Fibroblast of villous mesenchyme (primary cell): ENCODE measurements around the gene FHL1. TPM values are rescaled to one million over a fixed set of nuclear protein-coding genes. Genes with fewer than 3 reads are reported as not detected.
"Not testable (repeated sequence)": the region's sequence is repeated elsewhere in the genome, so short reads cannot be mapped to it uniquely, and the experiment has no call there.

Source experiments
- DNase-seq: peaks from one replicate; pipeline ENCODE4 v3.0.0-alpha.2; 2010; ENCODE audit warnings: low read depth
- H3K4me3 ChIP-seq: 2 replicates; pipeline ENCODE4 v1.5.1; 2011; ENCODE audit warnings: low read depth, mild to moderate bottlenecking, low read length
- CTCF ChIP-seq: IDR thresholded peaks from 2 replicates; pipeline ENCODE4 v1.5.1; 2012; ENCODE audit warnings: low read depth, mild to moderate bottlenecking, low read length; ENCODE audit not compliant: insufficient read depth
- total RNA-seq: library from RNA; depleted of rRNA; stranded (reverse); fragments of >200 nt; gene quantifications from 2 replicates; pipeline ENCODE4 v1.2.3, GENCODE V29; 2012

Gene FHL1
- total RNA-seq, 1 donor: 104 TPM

- no peak overlapping the region for H3K4me3 ChIP-seq
- no peak for TF ChIP-seq CTCF
Measured at GRCh38 chrX:136158685-136159084, 11.4 kb downstream of the FHL1 start.

GRCh38 chrX:136159611-136160025 is 12.3 kb downstream of the FHL1 start:
- DNase-seq: no peak
- H3K4me3 ChIP-seq: no peak overlapping the region
- TF ChIP-seq CTCF: no peak

More at GRCh38 chrX:136158685-136159084, 11.4 kb downstream of the FHL1 start:
- DNase-seq: no peak

- H3K4me3 ChIP-seq: no peak overlapping the region
- TF ChIP-seq CTCF: peak; percentile 76
- DNase-seq: peak; percentile 53
Measured at GRCh38 chrX:136162827-136163570, 15.7 kb downstream of the FHL1 start.

- TF ChIP-seq CTCF: no peak
Measured at GRCh38 chrX:136163689-136164088, 16.4 kb downstream of the FHL1 start.

GRCh38 chrX:136165406-136165805 is 18.1 kb downstream of the FHL1 start:
- DNase-seq: no peak
- no peak overlapping the region for H3K4me3 ChIP-seq
- no peak for TF ChIP-seq CTCF

More at GRCh38 chrX:136163689-136164088, 16.4 kb downstream of the FHL1 start:
- H3K4me3 ChIP-seq: no peak overlapping the region
- no peak for DNase-seq

- peak; percentile 56 for DNase-seq
- peak; percentile 51 for TF ChIP-seq CTCF
- no peak overlapping the region for H3K4me3 ChIP-seq
Measured at GRCh38 chrX:136166221-136166855, 19.0 kb downstream of the FHL1 start.

GRCh38 chrX:136167989-136168388 is 20.7 kb downstream of the FHL1 start:
- H3K4me3 ChIP-seq, DNase-seq: not testable (repeated sequence)
